HFFc6 (cell line): ENCODE results near the gene ZKSCAN3. TPM values are rescaled to one million over a fixed set of nuclear protein-coding genes. Genes with fewer than 3 reads are reported as not detected.

Experiments used
- DNase-seq: peaks from one replicate; pipeline ENCODE4 v3.0.0-alpha.2; 2018
- H3K27ac Mint-ChIP-seq: 2 replicates; pipeline ENCODE4 v1.8.0; 2020; ENCODE audit warnings: mild to moderate bottlenecking, mixed read lengths
- H3K27me3 Mint-ChIP-seq: 2 replicates; pipeline ENCODE4 v1.8.0; 2021; ENCODE audit warnings: mild to moderate bottlenecking, moderate library complexity, mixed read lengths; ENCODE audit not compliant: insufficient read depth
- H3K36me3 Mint-ChIP-seq: 2 replicates; pipeline ENCODE4 v1.8.0; 2021; ENCODE audit warnings: low read depth, mixed read lengths
- H3K4me1 Mint-ChIP-seq: 2 replicates; pipeline ENCODE4 v1.8.0; 2020; ENCODE audit warnings: low read depth, mixed read lengths
- H3K4me3 Mint-ChIP-seq: 2 replicates; pipeline ENCODE4 v1.8.0; 2020; ENCODE audit warnings: mild to moderate bottlenecking, moderate library complexity, mixed read lengths
- H3K9me3 Mint-ChIP-seq: 2 replicates; pipeline ENCODE4 v1.8.0; 2020; ENCODE audit warnings: mild to moderate bottlenecking, mixed read lengths
- total RNA-seq, 6 experiments: library from RNA; stranded (reverse); fragmentation: NEBNext Ultra II Directional; extraction: Animal tissue kit (Norgen Biotek cat#: 25700); gene quantifications; 2 replicates in 1 of 6; 3 replicates in 5 of 6; pipeline ENCODE4 v1.2.3, GENCODE V29; 2021
- TF ChIP-seq, protein P1 (sequence below): fragments of 200-600 bp; sonication (generic); IDR thresholded peaks from 2 replicates; pipeline ENCODE4 v1.5.0; 2021; ENCODE audit warnings: antibody characterized with exemption, mild to moderate bottlenecking

The ZKSCAN3 gene
- total RNA-seq, 6 experiments from 2014 or later, result 2.8 to 4.2 (median 3.6) TPM

DNA sequence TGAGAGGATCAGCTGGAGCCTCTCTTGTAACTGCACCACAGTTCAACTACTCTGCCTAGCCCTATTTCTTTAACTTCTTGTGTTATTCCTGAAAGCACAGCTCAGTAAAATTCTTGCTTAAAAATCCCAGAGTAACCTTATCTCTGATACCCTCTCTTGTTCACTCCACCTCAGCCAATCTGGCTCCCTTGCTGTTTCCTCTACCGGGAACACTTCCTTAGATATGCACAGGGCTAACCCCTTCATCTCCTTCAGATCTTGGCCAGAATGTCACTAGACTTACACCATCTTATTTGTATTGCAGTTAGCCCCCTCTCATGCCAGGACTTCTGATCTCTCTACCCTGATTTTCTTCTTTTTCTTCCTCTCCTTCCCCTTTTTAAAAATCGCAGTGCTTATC is 2.6 kb upstream of the ZKSCAN3 start:
- no peak overlapping the region for H3K27ac Mint-ChIP-seq
- peaks cover 5% of the 10 kb centered on the region; the same call in 1 of the 2 replicates for H3K36me3 Mint-ChIP-seq
- DNase-seq, result no peak
- TF ChIP-seq, protein P1, sequence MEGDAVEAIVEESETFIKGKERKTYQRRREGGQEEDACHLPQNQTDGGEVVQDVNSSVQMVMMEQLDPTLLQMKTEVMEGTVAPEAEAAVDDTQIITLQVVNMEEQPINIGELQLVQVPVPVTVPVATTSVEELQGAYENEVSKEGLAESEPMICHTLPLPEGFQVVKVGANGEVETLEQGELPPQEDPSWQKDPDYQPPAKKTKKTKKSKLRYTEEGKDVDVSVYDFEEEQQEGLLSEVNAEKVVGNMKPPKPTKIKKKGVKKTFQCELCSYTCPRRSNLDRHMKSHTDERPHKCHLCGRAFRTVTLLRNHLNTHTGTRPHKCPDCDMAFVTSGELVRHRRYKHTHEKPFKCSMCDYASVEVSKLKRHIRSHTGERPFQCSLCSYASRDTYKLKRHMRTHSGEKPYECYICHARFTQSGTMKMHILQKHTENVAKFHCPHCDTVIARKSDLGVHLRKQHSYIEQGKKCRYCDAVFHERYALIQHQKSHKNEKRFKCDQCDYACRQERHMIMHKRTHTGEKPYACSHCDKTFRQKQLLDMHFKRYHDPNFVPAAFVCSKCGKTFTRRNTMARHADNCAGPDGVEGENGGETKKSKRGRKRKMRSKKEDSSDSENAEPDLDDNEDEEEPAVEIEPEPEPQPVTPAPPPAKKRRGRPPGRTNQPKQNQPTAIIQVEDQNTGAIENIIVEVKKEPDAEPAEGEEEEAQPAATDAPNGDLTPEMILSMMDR, result no peak
- H3K27me3 Mint-ChIP-seq, result peaks cover 5% of the 10 kb centered on the region
- H3K9me3 Mint-ChIP-seq, result no peaks in the 10 kb centered on the region
- no peak overlapping the region for H3K4me3 Mint-ChIP-seq
- H3K4me1 Mint-ChIP-seq, result peaks cover 26% of the 10 kb centered on the region

DNA sequence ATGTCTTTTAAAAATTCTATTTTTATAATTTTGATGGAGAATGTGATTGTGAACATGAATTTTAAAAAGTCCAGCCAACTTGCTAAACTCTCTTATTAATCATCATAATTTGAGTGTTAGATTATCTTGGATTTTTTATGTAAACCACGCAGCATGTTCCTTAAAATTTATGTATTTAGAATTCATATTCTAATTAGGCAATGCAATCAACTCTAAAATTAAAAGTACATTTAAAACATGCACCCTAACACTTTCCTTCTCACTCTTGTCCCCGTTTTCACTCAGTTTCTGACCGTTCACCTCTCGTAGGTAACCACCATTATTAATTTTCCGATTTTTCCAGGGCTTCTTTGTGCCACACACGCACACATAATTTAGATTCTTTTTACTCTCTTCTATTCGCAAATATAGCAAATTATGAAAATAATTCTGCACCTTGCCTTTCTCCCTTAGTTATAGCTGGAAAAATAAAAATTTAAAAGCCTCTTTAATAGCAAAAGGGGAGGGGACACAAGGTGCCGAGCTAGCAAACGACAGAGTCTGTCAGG is 329 bp upstream of the ZKSCAN3 start:
- Mint-ChIP-seq H3K9me3 (no peaks in the 10 kb centered on the region), H3K36me3 (peaks cover 5% of the 10 kb centered on the region; the same call in 1 of the 2 replicates), H3K4me1 (peaks cover 32% of the 10 kb centered on the region), H3K27ac (peak overlapping the region; percentile 88), H3K27me3 (peaks cover 5% of the 10 kb centered on the region), H3K4me3 (peak overlapping the region; percentile 99)
- TF ChIP-seq, protein P1, result no peak
- no peak for DNase-seq

DNA sequence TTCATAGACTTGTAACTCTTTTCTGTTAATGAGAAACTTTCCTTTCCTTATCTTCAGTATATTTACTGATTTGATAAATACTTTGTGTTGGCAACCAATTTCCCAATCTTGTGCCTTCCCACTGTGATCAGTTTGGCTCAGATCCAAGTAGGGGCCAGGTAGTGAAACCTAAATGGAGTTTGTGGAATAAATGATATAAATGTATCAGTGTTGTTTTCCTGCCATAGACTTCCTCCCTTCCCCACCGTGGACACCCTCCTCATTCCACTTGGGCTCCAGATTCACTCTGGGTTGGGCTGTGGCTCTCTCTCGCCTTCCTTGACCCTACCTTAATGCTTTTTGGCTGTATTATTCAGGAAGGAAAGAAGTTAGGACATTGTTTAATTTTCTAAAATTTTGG is 1.3 kb downstream of the ZKSCAN3 start:
- Mint-ChIP-seq H3K4me1 (peaks cover 43% of the 10 kb centered on the region), H3K4me3 (peak overlapping the region; percentile 99), H3K36me3 (peaks cover 5% of the 10 kb centered on the region; the same call in 1 of the 2 replicates), H3K27ac (no peak overlapping the region), H3K9me3 (no peaks in the 10 kb centered on the region), H3K27me3 (peaks cover 3% of the 10 kb centered on the region)
- no peak for DNase-seq
- TF ChIP-seq, protein P1, result no peak

DNA sequence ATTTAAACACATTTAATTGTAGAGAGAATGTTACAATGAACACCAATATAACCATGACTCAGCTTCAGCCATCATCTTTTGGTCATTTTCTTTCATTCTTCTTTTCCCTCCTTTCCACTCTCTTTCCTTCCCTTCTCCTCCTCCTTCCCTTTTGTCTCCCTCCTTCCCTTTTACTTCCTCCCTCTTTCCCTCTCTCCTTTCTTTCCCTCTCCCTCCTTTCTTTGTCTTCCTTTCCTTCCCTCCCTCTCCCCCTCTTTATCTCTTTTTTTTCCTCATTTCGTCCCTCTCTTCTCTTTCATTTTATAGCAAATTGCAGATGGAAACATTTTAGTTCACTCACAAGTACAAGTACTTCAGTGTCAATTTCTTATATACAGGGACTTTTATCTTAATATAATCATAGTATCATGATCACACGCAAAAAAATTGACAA is 1.8 kb downstream of the ZKSCAN3 start:
- Mint-ChIP-seq H3K27ac (no peak overlapping the region), H3K4me1 (peaks cover 46% of the 10 kb centered on the region), H3K36me3 (peaks cover 5% of the 10 kb centered on the region; the same call in 1 of the 2 replicates), H3K27me3 (peaks cover 3% of the 10 kb centered on the region), H3K9me3 (no peaks in the 10 kb centered on the region), H3K4me3 (peak overlapping the region; percentile 99; the same call in 1 of the 2 replicates)
- DNase-seq, result no peak
- TF ChIP-seq, protein P1, result no peak

DNA sequence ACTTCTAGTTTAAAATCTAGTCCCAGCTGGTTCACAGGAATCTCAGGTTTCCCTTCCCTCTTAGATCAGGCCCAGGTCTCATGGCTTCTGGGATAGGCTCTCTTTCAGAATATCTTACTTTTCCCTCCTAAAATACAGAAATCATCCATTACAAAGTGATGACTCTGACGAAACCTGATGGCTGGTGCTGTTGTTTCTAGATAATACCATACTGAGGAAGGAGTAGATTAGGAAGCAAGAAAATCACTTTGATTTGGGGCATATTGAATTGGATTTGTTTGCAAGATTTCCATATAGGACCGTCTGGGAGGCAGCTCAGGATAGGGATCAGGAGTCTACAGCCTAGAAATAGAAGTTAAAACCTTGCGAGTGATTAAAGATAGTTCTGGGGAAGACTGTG is 3.6 kb downstream of the ZKSCAN3 start:
- TF ChIP-seq, protein P1, result no peak
- Mint-ChIP-seq H3K9me3 (no peaks in the 10 kb centered on the region), H3K4me3 (no peak overlapping the region), H3K27me3 (no peaks in the 10 kb centered on the region; the same call in none of the 2 replicates), H3K4me1 (peaks cover 57% of the 10 kb centered on the region), H3K36me3 (peaks cover 5% of the 10 kb centered on the region; the same call in 1 of the 2 replicates), H3K27ac (no peak overlapping the region; the same call in 1 of the 2 replicates)
- no peak for DNase-seq
